ENCODE measurements around the gene TMEM218.
"Not testable (repeated sequence)": the region's sequence is repeated elsewhere in the genome, so short reads cannot be mapped to it uniquely, and the experiment has no call there.

The TMEM218 gene

GRCh38 chr11:125128450-125128849 is 17.0 kb upstream of the TMEM218 start:
- DNase-seq = no peak

- no peak for DNase-seq
Measured at GRCh38 chr11:125124618-125124992, 13.2 kb upstream of the TMEM218 start.

- no peak for DNase-seq
Measured at GRCh38 chr11:125123947-125124617, 12.7 kb upstream of the TMEM218 start.

GRCh38 chr11:125123194-125123946 is 11.9 kb upstream of the TMEM218 start:
- no peak for DNase-seq

GRCh38 chr11:125117429-125117828 is 6.0 kb upstream of the TMEM218 start:
- no peak for DNase-seq

- no peak for DNase-seq
Measured at GRCh38 chr11:125114518-125114917, 3.1 kb upstream of the TMEM218 start.

GRCh38 chr11:125112208-125112604 is 780 bp upstream of the TMEM218 start:
- no peak for DNase-seq

- no peak for DNase-seq
Measured at GRCh38 chr11:125111001-125111342, 454 bp downstream of the TMEM218 start.

- no peak for DNase-seq
Measured at GRCh38 chr11:125110506-125110905, 920 bp downstream of the TMEM218 start.

- no peak for DNase-seq
Measured at GRCh38 chr11:125108469-125108868, 3.0 kb downstream of the TMEM218 start.

- DNase-seq = no peak
Measured at GRCh38 chr11:125105926-125106325, 5.5 kb downstream of the TMEM218 start.

- DNase-seq = no peak
Measured at GRCh38 chr11:125102510-125102909, 8.9 kb downstream of the TMEM218 start.

GRCh38 chr11:125102025-125102424 is 9.4 kb downstream of the TMEM218 start:
- no peak for DNase-seq

- DNase-seq = no peak
Measured at GRCh38 chr11:125101596-125101995, 9.8 kb downstream of the TMEM218 start.

- no peak for DNase-seq
Measured at GRCh38 chr11:125100136-125100535, 11.3 kb downstream of the TMEM218 start.

GRCh38 chr11:125094731-125095130 is 16.7 kb downstream of the TMEM218 start:
- DNase-seq = no peak

GRCh38 chr11:125093502-125093901 is 17.9 kb downstream of the TMEM218 start:
- DNase-seq = no peak

GRCh38 chr11:125092669-125093068 is 18.8 kb downstream of the TMEM218 start:
- no peak for DNase-seq

GRCh38 chr11:125091877-125092664 is 19.4 kb downstream of the TMEM218 start:
- DNase-seq = no peak

- no peak for DNase-seq
Measured at GRCh38 chr11:125091247-125091876, 20.1 kb downstream of the TMEM218 start.

- no peak for DNase-seq
Measured at GRCh38 chr11:125090816-125091215, 20.6 kb downstream of the TMEM218 start.

GRCh38 chr11:125090151-125090550 is 21.3 kb downstream of the TMEM218 start:
- not testable (repeated sequence) for DNase-seq

GRCh38 chr11:125089481-125089880 is 21.9 kb downstream of the TMEM218 start:
- DNase-seq = not testable (repeated sequence)
